ENCODE data around the gene TRMT44. TPM values are rescaled to one million over a fixed set of nuclear protein-coding genes. Genes with fewer than 3 reads are reported as not detected.

Gene TRMT44, protein sequence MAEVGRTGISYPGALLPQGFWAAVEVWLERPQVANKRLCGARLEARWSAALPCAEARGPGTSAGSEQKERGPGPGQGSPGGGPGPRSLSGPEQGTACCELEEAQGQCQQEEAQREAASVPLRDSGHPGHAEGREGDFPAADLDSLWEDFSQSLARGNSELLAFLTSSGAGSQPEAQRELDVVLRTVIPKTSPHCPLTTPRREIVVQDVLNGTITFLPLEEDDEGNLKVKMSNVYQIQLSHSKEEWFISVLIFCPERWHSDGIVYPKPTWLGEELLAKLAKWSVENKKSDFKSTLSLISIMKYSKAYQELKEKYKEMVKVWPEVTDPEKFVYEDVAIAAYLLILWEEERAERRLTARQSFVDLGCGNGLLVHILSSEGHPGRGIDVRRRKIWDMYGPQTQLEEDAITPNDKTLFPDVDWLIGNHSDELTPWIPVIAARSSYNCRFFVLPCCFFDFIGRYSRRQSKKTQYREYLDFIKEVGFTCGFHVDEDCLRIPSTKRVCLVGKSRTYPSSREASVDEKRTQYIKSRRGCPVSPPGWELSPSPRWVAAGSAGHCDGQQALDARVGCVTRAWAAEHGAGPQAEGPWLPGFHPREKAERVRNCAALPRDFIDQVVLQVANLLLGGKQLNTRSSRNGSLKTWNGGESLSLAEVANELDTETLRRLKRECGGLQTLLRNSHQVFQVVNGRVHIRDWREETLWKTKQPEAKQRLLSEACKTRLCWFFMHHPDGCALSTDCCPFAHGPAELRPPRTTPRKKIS
- 26.3 and 29.8 TPM in 2 replicates for total RNA-seq

DNA sequence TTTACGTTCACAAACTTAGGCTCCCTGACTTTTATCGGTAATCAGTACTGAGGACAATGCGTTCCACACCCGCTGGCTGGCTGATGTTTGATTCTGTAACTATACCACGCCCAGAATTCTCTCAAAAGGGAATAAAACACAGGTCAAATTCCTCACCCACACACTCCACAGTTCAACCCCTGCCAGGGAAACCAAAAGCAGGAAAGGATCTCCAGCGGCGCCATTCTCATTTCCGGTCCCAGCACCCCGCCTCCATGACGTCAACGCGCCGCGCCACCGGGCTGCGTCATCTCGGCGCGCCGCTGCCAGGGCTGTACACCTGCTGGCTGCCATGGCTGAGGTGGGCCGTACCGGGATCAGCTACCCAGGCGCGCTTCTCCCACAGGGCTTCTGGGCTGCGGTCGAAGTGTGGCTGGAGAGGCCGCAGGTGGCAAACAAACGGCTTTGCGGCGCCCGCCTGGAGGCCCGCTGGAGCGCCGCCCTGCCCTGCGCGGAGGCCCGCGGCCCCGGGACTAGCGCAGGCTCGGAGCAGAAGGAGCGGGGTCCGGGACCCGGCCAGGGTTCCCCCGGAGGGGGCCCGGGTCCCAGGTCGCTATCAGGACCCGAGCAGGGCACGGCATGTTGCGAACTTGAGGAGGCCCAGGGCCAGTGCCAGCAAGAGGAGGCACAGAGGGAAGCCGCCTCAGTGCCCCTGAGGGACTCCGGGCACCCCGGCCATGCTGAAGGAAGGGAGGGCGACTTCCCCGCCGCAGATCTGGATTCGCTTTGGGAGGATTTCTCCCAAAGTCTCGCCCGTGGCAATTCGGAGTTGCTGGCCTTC is at the start of gene TRMT44, which contains the start of gene ACOX3:
Gene TRMT44, plus strand, starts transcription at position 286 of the 820 bp plus-strand sequence. Its CDS starts 46 bp downstream, at position 332.
Gene ACOX3, minus strand, starts transcription at position 232 of the 820 bp plus-strand sequence. CDS start 24,202 bp downstream, outside the sequence.
- intact Hi-C loops (cut with micrococcal nuclease): loop anchor here (1.0 to 5.0 kb wide), 7 partner anchors 12 to 1800 kb away; partner anchors contain the start of genes ABLIM2 and MRFAP1

- intact Hi-C loops (cut with micrococcal nuclease): no loop called here
Observed at GRCh38 chr4:8391071-8391470, 49.5 kb upstream of the TRMT44 start.

DNA sequence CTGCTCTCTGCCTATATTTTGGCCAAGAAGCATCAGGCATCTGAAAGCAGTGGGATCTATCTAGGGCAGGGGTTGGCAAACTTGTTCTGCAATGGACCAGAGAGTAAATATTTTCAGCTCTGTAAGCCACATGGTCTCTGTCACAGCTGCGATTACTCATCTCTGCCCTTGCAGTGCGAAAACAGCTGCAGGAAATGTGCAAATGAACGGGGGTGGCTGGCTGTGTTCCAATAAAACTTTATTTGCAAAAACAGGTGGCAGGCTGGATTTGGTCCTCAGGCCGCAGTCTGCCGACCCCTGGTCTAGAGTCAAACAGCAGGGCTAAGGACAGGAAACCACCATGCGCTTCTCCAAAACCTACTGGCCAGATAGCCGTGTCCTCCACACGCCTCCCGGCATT is 48.6 kb upstream of the TRMT44 start:
- intact Hi-C loops (cut with micrococcal nuclease): no loop called here

DNA sequence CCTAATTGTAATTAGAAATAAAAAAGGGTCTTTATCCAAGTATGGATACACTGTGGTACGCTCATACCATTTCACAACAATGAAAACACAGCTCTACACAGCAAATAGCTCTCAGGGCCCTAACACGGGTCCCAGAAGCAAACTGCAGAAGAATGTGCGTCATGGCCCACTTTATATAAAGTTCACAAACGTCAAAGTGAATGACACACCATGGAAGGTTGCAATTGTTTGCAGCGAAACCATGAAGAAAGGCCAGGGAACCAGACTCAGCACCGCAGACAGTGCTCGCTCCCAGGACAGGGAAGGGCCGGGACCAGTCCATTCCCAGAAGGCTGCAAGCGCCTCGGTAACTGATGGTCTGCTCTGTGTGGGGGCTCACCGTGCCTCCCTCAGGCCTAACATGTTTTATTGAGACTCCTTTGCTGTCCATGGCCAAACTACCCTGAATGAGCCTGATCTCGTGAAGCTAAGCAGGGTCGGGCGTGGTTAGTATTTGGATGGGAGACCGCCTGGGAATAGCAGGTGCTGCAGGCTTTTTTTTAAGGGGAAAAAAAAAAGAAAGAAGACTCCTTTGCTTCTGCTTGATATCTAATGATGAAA is 47.9 kb upstream of the TRMT44 start:
- intact Hi-C loops (cut with micrococcal nuclease): no loop called here

DNA sequence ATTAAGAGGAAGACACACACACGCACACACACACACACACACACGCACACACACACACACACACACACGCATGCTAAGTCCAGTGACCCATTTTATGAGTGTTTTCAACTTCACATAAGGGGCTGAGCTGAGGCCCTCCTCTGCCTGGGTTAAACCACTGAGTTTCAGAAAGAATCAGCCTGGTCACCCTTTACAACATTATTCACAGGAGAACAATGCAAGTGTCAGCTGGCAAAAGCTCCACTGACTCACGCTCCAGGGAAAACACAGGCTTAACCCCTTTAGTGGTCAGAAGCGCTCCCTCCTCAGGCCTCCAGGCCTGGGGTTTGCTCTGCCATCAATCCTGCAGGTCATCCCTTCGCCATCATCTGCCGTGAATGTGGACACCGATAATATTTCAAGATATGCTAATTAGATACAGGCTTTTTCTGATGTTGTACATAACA is 47.0 kb upstream of the TRMT44 start:
- intact Hi-C loops (cut with micrococcal nuclease): no loop called here

GRCh38 chr4:8394061-8394519 is 46.5 kb upstream of the TRMT44 start:
- intact Hi-C loops (cut with micrococcal nuclease): no loop called here

- intact Hi-C loops (cut with micrococcal nuclease): no loop called here
Observed at GRCh38 chr4:8394806-8395205, 45.8 kb upstream of the TRMT44 start.

GRCh38 chr4:8395504-8396296 is 44.9 kb upstream of the TRMT44 start:
- intact Hi-C loops (cut with micrococcal nuclease): no loop called here

DNA sequence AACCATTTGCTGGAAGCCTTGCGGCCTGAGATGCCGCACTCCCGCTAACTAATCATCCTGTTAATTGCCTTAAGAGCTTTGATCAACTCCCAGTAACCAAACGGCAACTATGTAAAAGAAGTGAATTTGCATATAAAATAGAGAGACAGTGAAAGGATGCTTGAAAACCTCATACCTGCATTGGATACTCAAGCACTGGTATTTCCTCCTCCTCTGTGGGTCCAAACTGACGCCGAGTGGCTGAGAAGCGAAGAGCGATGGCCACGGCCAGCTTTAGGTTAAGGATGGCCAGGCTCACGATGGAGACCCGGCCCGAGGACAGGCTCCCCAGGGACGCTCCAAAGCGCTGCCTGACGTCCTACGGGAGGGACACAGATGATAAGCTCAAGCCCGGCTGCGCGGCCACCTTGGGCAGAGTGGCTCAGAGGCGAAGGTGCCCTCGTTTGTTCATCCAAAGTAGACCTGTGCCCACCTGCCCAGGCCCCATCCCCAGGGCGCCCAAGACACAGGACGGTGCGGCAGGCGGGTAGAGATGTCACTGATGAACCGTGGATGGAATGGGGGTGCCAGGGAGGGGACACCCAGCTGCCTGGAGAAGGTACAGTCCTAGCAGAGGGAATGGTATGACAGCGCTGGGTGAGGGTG is 43.7 kb upstream of the TRMT44 start:
- intact Hi-C loops (cut with micrococcal nuclease): no loop called here

- intact Hi-C loops (cut with micrococcal nuclease): no loop called here
Observed at GRCh38 chr4:8398347-8398746, 42.2 kb upstream of the TRMT44 start.

- intact Hi-C loops (cut with micrococcal nuclease): no loop called here
Observed at GRCh38 chr4:8399298-8399697, 41.3 kb upstream of the TRMT44 start.

- intact Hi-C loops (cut with micrococcal nuclease): no loop called here
Observed at GRCh38 chr4:8400632-8401325, 39.8 kb upstream of the TRMT44 start.

DNA sequence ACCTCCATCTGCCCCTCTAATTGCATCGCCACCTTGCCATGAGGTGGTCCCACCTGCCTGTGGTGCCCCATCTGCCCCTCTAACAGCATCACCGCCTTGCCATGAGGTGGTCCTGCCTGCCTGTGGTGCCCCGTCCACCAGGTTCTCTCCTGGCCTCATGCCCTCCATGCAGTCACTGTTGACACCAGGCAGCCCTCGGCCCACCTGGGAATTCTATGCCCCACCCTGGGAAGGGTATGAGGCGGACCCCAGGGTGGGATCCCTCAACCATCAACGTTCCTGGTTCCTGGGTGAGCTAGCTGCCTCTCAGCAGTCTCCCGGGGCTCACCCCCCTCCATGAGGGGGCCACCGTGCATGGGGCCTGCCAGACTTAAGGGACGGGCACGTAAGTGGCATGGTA is 38.9 kb upstream of the TRMT44 start:
- intact Hi-C loops (cut with micrococcal nuclease): no loop called here

DNA sequence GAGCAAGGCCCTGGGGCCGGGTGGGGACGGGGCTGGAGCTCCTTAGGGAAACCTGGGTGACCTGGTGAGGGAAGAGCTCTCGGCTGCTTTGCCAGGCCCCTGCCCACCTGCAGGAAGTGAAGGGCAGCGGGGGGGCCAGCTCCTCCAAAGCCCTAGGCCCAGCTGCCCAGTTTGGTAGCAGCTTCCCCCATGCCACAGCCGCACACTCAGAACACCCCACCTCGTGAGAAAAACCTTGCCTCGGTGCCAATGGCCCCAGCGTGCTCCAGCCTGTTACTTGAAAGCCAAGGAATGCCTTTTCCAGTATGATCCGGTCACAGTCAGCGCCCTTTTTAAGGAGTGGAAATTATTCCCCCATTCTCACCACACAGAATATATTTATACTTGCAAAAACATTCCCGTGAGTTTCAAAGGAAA is 38.4 kb upstream of the TRMT44 start:
- intact Hi-C loops (cut with micrococcal nuclease): no loop called here

DNA sequence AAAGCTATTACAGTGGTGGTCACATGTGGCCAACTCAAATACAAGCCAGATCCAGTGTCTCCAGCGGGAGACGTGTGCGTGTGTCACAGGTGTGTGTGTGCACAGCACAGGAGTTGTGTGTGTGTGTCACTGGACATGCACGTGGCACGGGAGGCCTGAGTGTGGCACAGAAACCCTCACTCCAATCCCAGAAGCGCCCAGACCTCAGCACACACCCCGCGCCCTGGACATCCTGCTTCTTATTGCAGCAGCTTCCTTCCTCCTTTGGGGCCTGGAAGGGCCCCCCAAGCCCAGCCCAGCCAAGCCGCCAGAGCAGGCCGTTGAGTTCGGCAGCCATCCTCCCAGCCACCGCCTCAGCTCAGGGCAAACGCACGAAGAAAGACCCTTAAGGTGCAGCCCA is 37.9 kb upstream of the TRMT44 start:
- intact Hi-C loops (cut with micrococcal nuclease): loop anchor here (1.0 kb wide), 3 partner anchors 135 to 225 kb away; no protein-coding TSS in a partner anchor

DNA sequence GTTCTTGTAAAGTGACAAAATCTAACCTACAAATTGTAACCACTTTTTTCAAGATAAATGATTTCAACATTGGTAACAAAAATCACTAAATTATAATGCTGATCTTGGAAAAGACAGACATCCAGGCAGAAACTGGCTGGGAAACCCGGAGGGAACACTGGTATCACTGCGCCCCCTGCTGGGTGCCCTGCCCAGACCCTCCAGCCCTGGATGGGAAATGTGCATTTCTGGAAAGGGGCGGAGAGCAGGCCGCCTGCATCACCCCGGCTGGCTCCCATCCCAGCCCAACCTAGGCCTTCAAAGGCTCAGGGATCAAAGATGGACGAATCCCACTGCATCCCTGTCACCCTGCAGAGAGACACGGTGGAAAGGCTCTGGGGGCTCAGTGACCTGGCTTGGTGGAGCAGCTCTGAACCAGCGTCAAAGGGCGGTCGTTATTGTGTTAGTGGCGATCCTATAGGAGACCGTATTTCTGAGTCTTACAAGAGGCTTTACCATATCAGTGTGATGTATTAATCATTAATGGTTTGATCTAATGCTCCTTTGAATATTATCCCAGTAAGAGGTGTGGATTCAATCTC is 37.3 kb upstream of the TRMT44 start:
- intact Hi-C loops (cut with micrococcal nuclease): loop anchor here (1.0 kb wide), 3 partner anchors 136 to 226 kb away; no protein-coding TSS in a partner anchor

DNA sequence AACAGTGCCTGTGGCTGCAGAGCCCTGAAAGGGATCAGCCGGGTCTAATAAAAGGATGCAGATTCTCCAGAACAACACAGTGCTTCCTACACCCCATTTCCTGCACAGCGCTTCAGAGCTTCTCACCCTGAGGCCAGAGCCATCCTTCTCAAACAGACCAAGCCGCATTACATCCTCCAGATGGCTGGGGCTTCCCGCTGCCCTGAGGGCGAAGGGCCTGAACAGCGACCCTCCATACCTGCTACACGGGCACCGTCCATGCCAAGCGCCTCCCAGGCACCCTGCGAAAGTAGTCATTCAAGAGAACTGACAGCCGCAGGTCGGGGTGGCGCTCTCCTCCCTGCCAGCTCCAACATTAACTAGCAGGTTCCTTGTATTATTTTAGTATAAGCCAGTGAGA is 36.6 kb upstream of the TRMT44 start:
- intact Hi-C loops (cut with micrococcal nuclease): loop anchor here (1.0 kb wide), 3 partner anchors 137 to 227 kb away; no protein-coding TSS in a partner anchor

- intact Hi-C loops (cut with micrococcal nuclease): no loop called here
Observed at GRCh38 chr4:8404791-8405515, 35.6 kb upstream of the TRMT44 start.
